Suppressor macrophage (primary cell): Measurements from ENCODE around the gene TH.

Source experiments
- DNase-seq, 4 experiments: peaks; one replicate each; pipeline ENCODE4 v3.0.0-alpha.2; 2020 to 2022

TH gene

GRCh38 chr11:2208691-2209369 is 37.2 kb upstream of the TH start:
- DNase-seq: no peak

GRCh38 chr11:2207773-2208621 is 36.4 kb upstream of the TH start:
- DNase-seq: no peak

GRCh38 chr11:2207212-2207611 is 35.6 kb upstream of the TH start:
- DNase-seq: no peak

- DNase-seq: no peak
These were observed 34.5 kb upstream of the TH start for GRCh38 chr11:2205981-2206690.

- no peak for DNase-seq
These were observed 33.7 kb upstream of the TH start for GRCh38 chr11:2205214-2205720.

GRCh38 chr11:2204361-2205213 is 33.0 kb upstream of the TH start:
- DNase-seq: no peak

- no peak for DNase-seq
These were observed 32.0 kb upstream of the TH start for GRCh38 chr11:2203440-2204259.

GRCh38 chr11:2202900-2203439 is 31.4 kb upstream of the TH start:
- DNase-seq: no peak

- no peak for DNase-seq
These were observed 30.7 kb upstream of the TH start for GRCh38 chr11:2202071-2202899.

- DNase-seq: no peak
These were observed 29.9 kb upstream of the TH start for GRCh38 chr11:2201542-2201941.

- DNase-seq: no peak
These were observed 29.4 kb upstream of the TH start for GRCh38 chr11:2200957-2201519.

GRCh38 chr11:2200536-2200935 is 28.9 kb upstream of the TH start:
- DNase-seq: no peak

- DNase-seq: no peak
These were observed 28.1 kb upstream of the TH start for GRCh38 chr11:2199466-2200341.

GRCh38 chr11:2198621-2199365 is 27.2 kb upstream of the TH start:
- DNase-seq: no peak

GRCh38 chr11:2197771-2198520 is 26.3 kb upstream of the TH start:
- DNase-seq: no peak

GRCh38 chr11:2196970-2197770 is 25.6 kb upstream of the TH start:
- DNase-seq: peak; percentile 78 to 91 (median 84)

GRCh38 chr11:2195756-2196088 is 24.1 kb upstream of the TH start:
- DNase-seq: no peak
